IMR-90 (cell line): ENCODE data around the gene PSMC3. TPM values are rescaled to one million over a fixed set of nuclear protein-coding genes. Genes with fewer than 3 reads are reported as not detected.
A peak's percentile ranks its signal among the peaks of the same experiment; 100 is the strongest.

Experiments used
- ATAC-seq: fragments of 200-7000 bp; cut with Tn5 transposase; 2 replicates; pipeline ENCODE4 v1.9.1; 2020; ENCODE audit warnings: low read depth, mild to moderate bottlenecking, moderate library complexity
- BruUV-seq: library from RNA; stranded (reverse); fragments of 400-500 nt; replicated peaks from 2 replicates; lab custom pipeline; 2021; lab: Mats Ljungman, UMichigan
- CTCF ChIA-PET: fragments of 300-600 bp; formaldehyde crosslinking; extraction: SDS; loops from one replicate; lab custom pipeline; 2021; ENCODE audit warnings: antibody characterized with exemption; lab: Yijun Ruan, JAX
- POLR2A ChIA-PET: fragments of 300-600 bp; sonication (Branson Sonifier 250); formaldehyde crosslinking; loops from one replicate; lab custom pipeline; 2022; ENCODE audit warnings: antibody characterized with exemption; ENCODE audit not compliant: unreplicated experiment; lab: Charles Lee
- DNase-seq: peaks from one replicate; pipeline ENCODE4 v3.0.0; 2013
- H2AFZ ChIP-seq: replicated peaks from 2 replicates; pipeline ENCODE3; 2013; ENCODE audit warnings: low read length, mild to moderate bottlenecking; ENCODE audit not compliant: poor library complexity
- H2AK5ac ChIP-seq: 2 replicates; pipeline ENCODE4 v1.6.1; 2013; ENCODE audit warnings: low read depth, low read length, inconsistent platforms
- H2AK9ac ChIP-seq: replicated peaks from 2 replicates; pipeline ENCODE3; 2013; ENCODE audit warnings: mild to moderate bottlenecking, low read depth, low read length, moderate library complexity; ENCODE audit not compliant: poor library complexity
- H2BK120ac ChIP-seq: 2 replicates; pipeline ENCODE4 v1.6.1; 2013; ENCODE audit warnings: low read depth, low read length, inconsistent platforms
- H2BK15ac ChIP-seq: 3 replicates; pipeline ENCODE4 v1.6.1; 2013; ENCODE audit warnings: low read depth, low read length, inconsistent platforms
- H2BK20ac ChIP-seq: 2 replicates; pipeline ENCODE4 v1.6.1; 2013; ENCODE audit warnings: low read depth, mild to moderate bottlenecking, inconsistent platforms, low read length, moderate library complexity
- H2BK5ac ChIP-seq: 2 replicates; pipeline ENCODE4 v1.6.1; 2013; ENCODE audit warnings: mild to moderate bottlenecking, low read depth, low read length, inconsistent platforms; ENCODE audit not compliant: poor library complexity, severe bottlenecking
- H3K14ac ChIP-seq: replicated peaks from 2 replicates; pipeline ENCODE4 v1.6.1; 2013; ENCODE audit warnings: low read depth, low read length, inconsistent platforms
- H3K18ac ChIP-seq: 2 replicates; pipeline ENCODE4 v1.6.1; 2013; ENCODE audit warnings: low read depth, low read length, control low read depth
- H3K23ac ChIP-seq: 2 replicates; pipeline ENCODE4 v1.6.1; 2013; ENCODE audit warnings: low read depth, low read length, inconsistent platforms
- H3K27ac ChIP-seq: 2 replicates; pipeline ENCODE4 v1.5.1; 2013; ENCODE audit warnings: mild to moderate bottlenecking, control low read depth, low read length; ENCODE audit not compliant: insufficient read depth
- H3K27me3 ChIP-seq: 2 replicates; pipeline ENCODE4 v1.6.1; 2013; ENCODE audit warnings: low read length; ENCODE audit not compliant: control insufficient read depth, insufficient read depth
- H3K36me3 ChIP-seq: 2 replicates; pipeline ENCODE4 v1.6.1; 2013; ENCODE audit warnings: low read length, mixed read lengths; ENCODE audit not compliant: control insufficient read depth, insufficient read depth
- H3K4ac ChIP-seq: 2 replicates; pipeline ENCODE4 v1.6.1; 2013; ENCODE audit warnings: low read depth, low read length, inconsistent platforms
- H3K4me1 ChIP-seq: 2 replicates; pipeline ENCODE4 v1.6.1; 2013; ENCODE audit warnings: low read length, mixed read lengths; ENCODE audit not compliant: control insufficient read depth, insufficient read depth
- H3K4me2 ChIP-seq: 2 replicates; pipeline ENCODE4 v1.6.1; 2013; ENCODE audit warnings: low read depth, mild to moderate bottlenecking, control low read depth, low read length, moderate library complexity
- H3K4me3 ChIP-seq: 2 replicates; pipeline ENCODE4 v1.5.1; 2013; ENCODE audit warnings: low read depth, mild to moderate bottlenecking, control low read depth, low read length, moderate library complexity; ENCODE audit not compliant: insufficient read depth
- H3K56ac ChIP-seq: 2 replicates; pipeline ENCODE4 v1.6.1; 2013; ENCODE audit warnings: low read length, inconsistent platforms; ENCODE audit not compliant: insufficient read depth; ENCODE audit errors: extremely low read depth
- H3K79me1 ChIP-seq, 2 experiments: 2 replicates each; pipeline ENCODE4 v1.6.1; 2013; ENCODE audit warnings: low read length in 2 of 2, inconsistent platforms in 1 of 2, low read depth in 1 of 2
- H3K9ac ChIP-seq: 2 replicates; pipeline ENCODE4 v1.6.1; 2013; ENCODE audit warnings: low read depth, low read length, control low read depth
- H3K9me1 ChIP-seq: 2 replicates; pipeline ENCODE4 v1.6.1; 2013; ENCODE audit warnings: low read length, inconsistent platforms; ENCODE audit not compliant: insufficient read depth
- H3K9me3 ChIP-seq: 2 replicates; pipeline ENCODE4 v1.6.1; 2013; ENCODE audit warnings: low read length; ENCODE audit not compliant: control insufficient read depth, insufficient read depth
- H4K20me1 ChIP-seq: 2 replicates; pipeline ENCODE4 v1.6.1; 2013; ENCODE audit warnings: low read length, inconsistent platforms; ENCODE audit not compliant: insufficient read depth
- H4K5ac ChIP-seq: 2 replicates; pipeline ENCODE4 v1.6.1; 2013; ENCODE audit warnings: mild to moderate bottlenecking, low read depth, low read length, control low read depth
- H4K8ac ChIP-seq, 2 experiments: 2 replicates each; pipeline ENCODE4 v1.6.1; 2013; ENCODE audit warnings: low read depth in 2 of 2, low read length in 2 of 2, control low read depth in 1 of 2, inconsistent platforms in 1 of 2
- H4K91ac ChIP-seq: 2 replicates; pipeline ENCODE4 v1.6.1; 2013; ENCODE audit warnings: low read depth, low read length, inconsistent platforms; ENCODE audit not compliant: insufficient read depth
- BHLHE40 ChIP-seq: fragments of 150-350 bp; IDR thresholded peaks from 2 replicates; pipeline ENCODE4 v1.6.1; 2016; ENCODE audit warnings: mild to moderate bottlenecking, low read depth, low read length
- CEBPB ChIP-seq: IDR thresholded peaks from 2 replicates; pipeline ENCODE4 v1.6.1; 2012; ENCODE audit warnings: low read depth, low read length, improper control_type of control experiment
- CHD1 ChIP-seq: IDR thresholded peaks from 2 replicates; pipeline ENCODE4 v1.6.1; 2012; ENCODE audit warnings: low read depth, low read length, improper control_type of control experiment
- CTCF ChIP-seq: conservative IDR thresholded peaks from 2 replicates; pipeline ENCODE4 v1.5.1; 2012; ENCODE audit warnings: mild to moderate bottlenecking, low read depth, low read length, improper control_type of control experiment
- FOS ChIP-seq: fragments of 150-350 bp; IDR thresholded peaks from 2 replicates; pipeline ENCODE4 v1.6.1; 2016; ENCODE audit warnings: low read depth, low read length
- MAZ ChIP-seq: IDR thresholded peaks from 2 replicates; pipeline ENCODE4 v1.6.1; 2012; ENCODE audit warnings: low read depth, mild to moderate bottlenecking, low read length, improper control_type of control experiment, moderate library complexity, borderline replicate concordance
- MXI1 ChIP-seq: IDR thresholded peaks from 2 replicates; pipeline ENCODE4 v1.6.1; 2012; ENCODE audit warnings: low read depth, mild to moderate bottlenecking, low read length, moderate library complexity, borderline replicate concordance
- NFE2L2 ChIP-seq: fragments of 150-350 bp; IDR thresholded peaks from 2 replicates; pipeline ENCODE4 v1.6.1; 2016; ENCODE audit warnings: low read depth, mild to moderate bottlenecking, low read length
- RAD21 ChIP-seq: IDR thresholded peaks from 2 replicates; pipeline ENCODE4 v1.6.1; 2012; ENCODE audit warnings: low read length, improper control_type of control experiment
- RCOR1 ChIP-seq: IDR thresholded peaks from 2 replicates; pipeline ENCODE4 v1.6.1; 2012; ENCODE audit warnings: mild to moderate bottlenecking, low read length, improper control_type of control experiment; ENCODE audit not compliant: insufficient replicate concordance
- SMC3 ChIP-seq: fragments of 150-350 bp; IDR thresholded peaks from 2 replicates; pipeline ENCODE4 v1.6.1; 2016; ENCODE audit warnings: low read depth, mild to moderate bottlenecking, antibody characterized with exemption, low read length, moderate library complexity
- WGBS, 2 experiments: methylation state at CpG; one replicate each; pipeline versions ENCODE4 v1.1.5 to v1.1.7; 2013; ENCODE audit warnings: missing lambda C conversion rate in 2 of 2; ENCODE audit not compliant: insufficient read length in 1 of 2; ENCODE audit errors: extremely low coverage in 2 of 2; 5-methylcytosine and 5-hydroxymethylcytosine counted together
- dilution Hi-C: fragments of 300-500 bp; cut with HindIII; formaldehyde crosslinking; loops from one replicate; pipeline ENCODE4 v1.14.3; 2018; ENCODE audit warnings: low sequenced_read_pairs; ENCODE audit not compliant: unreplicated experiment
- in situ Hi-C: fragments of 300-500 bp; cut with MboI; formaldehyde crosslinking; loops from 3 replicates; pipeline ENCODE4 v1.14.3; 2019; ENCODE audit warnings: low sequenced_read_pairs, inconsistent platforms, mixed read lengths
- intact Hi-C: fragments of 100-400 bp; cut with micrococcal nuclease; formaldehyde crosslinking; loops from 2 replicates; pipeline ENCODE4 v1.10.0; 2022
- polyA plus RNA-seq, 3 experiments: library from polyadenylated mRNA; depleted of rRNA; stranded (reverse); fragments of >200 nt; gene quantifications; 2 replicates each; pipeline ENCODE4 v1.2.3, GENCODE V29; 2012; ENCODE audit warnings: low replicate concordance in 1 of 3
- total RNA-seq: library from RNA; depleted of rRNA; stranded (reverse); fragments of >200 nt; gene quantifications from 2 replicates; pipeline ENCODE4 v1.2.3, GENCODE V29; 2012
- TF ChIP-seq, protein P1 (sequence below): fragments of 150-350 bp; IDR thresholded peaks from 2 replicates; pipeline ENCODE4 v1.6.1; 2016; ENCODE audit warnings: low read depth, mild to moderate bottlenecking, low read length, moderate library complexity, borderline replicate concordance
- TF ChIP-seq, protein P2 (sequence below): fragments of 150-350 bp; IDR thresholded peaks from 2 replicates; pipeline ENCODE4 v1.6.1; 2017; ENCODE audit warnings: mild to moderate bottlenecking, antibody characterized with exemption, low read length, low read depth

The PSMC3 gene
- total and polyA plus RNA-seq, 2 of the 4 experiments (the other 2 are of a cell fraction), result 238 to 253 TPM

DNA sequence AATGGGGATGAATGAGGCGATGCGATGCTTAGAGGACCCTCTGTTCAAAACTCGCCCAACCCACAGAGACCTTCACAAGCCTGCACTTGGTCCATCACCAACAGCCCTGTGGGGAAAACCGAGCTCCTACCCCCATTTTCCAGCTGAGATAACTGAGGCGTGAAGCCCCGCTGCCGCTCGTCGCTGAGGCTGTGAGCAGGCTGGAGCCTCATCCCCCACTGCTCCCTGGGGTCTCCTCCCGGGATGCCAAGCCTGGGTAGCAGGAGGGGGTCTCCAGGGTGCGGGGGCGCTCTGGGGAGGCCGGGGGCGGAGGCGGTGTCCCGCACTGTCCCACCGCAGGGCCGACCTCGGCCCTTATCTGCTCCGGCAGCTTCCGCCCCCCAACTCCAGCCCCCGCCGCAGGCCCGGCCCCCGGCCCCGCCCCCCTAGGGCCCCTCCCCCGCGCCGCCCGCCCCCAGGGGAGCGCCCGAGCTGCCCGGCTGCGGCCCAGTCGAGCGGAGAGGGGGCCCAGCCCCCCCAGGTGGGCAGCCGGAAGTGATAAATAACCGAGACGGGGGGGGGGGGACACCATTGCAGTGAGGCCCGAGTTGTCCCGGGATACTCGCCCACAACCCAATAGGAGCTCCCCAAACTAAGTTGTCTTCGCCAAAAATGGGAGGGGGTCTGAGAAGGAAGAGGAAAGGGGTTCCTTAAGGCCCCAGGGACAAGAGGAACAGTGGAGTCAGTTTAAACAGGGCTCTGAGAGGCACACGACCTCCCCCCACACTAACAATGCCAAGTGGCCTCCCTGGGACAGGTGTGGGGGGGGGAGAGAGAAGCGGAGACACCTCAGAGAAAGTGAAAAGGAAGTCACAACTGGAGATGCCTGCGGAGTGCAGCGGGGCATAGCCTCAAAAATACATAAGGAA is 26.1 kb downstream of the PSMC3 start:
- TF ChIP-seq, protein P1, sequence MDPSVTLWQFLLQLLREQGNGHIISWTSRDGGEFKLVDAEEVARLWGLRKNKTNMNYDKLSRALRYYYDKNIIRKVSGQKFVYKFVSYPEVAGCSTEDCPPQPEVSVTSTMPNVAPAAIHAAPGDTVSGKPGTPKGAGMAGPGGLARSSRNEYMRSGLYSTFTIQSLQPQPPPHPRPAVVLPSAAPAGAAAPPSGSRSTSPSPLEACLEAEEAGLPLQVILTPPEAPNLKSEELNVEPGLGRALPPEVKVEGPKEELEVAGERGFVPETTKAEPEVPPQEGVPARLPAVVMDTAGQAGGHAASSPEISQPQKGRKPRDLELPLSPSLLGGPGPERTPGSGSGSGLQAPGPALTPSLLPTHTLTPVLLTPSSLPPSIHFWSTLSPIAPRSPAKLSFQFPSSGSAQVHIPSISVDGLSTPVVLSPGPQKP, result no peak
- TF ChIP-seq BHLHE40 (no peak), NFE2L2 (no peak), RCOR1 (no peak), CTCF (no peak), CHD1 (no peak), MAZ (no peak), CEBPB (no peak), MXI1 (no peak), FOS (no peak), RAD21 (no peak), SMC3 (no peak)
- TF ChIP-seq, protein P2, sequence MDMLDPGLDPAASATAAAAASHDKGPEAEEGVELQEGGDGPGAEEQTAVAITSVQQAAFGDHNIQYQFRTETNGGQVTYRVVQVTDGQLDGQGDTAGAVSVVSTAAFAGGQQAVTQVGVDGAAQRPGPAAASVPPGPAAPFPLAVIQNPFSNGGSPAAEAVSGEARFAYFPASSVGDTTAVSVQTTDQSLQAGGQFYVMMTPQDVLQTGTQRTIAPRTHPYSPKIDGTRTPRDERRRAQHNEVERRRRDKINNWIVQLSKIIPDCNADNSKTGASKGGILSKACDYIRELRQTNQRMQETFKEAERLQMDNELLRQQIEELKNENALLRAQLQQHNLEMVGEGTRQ, result no peak
- H2BK120ac ChIP-seq, result peak overlapping the region; percentile 20; the same call in 1 of the 2 replicates
- H4K8ac ChIP-seq, result peak overlapping the region; percentile 52 to 72; a peak in 2 of 4 replicates
- no peak overlapping the region; the same call in 1 of the 2 replicates for H4K91ac ChIP-seq
- no TSS peak for BruUV-seq
- H2BK5ac ChIP-seq, result no peak overlapping the region
- H3K4me1 ChIP-seq, result peaks cover 8% of the 10 kb centered on the region
- 60% methylated on average over 1 of the region's 47 CpGs; no CpG with 5 or more reads in 1 of the 2 experiments for WGBS, 2 experiments
- H3K9me3 ChIP-seq, result no peaks in the 10 kb centered on the region
- no peaks in the 10 kb centered on the region for H3K79me1 ChIP-seq
- ChIA-PET CTCF (no interaction called here), POLR2A (no interaction called here)
- H3K23ac ChIP-seq, result peak overlapping the region; percentile 59; the same call in 1 of the 2 replicates
- H2AK5ac ChIP-seq, result peak overlapping the region; percentile 4; the same call in 1 of the 2 replicates
- no peak overlapping the region for H2BK15ac ChIP-seq
- H3K14ac ChIP-seq, result peak overlapping the region; percentile 17; the same call in 1 of the 2 replicates
- peak overlapping the region; percentile 85 for H2AFZ ChIP-seq
- dilution Hi-C loops, result no loop called here
- in situ Hi-C loops, result no loop called here
- peak overlapping the region; percentile 99 for H4K5ac ChIP-seq
- H2AK9ac ChIP-seq, result peak overlapping the region; percentile 18
- DNase-seq (no peak), ATAC-seq (peak; percentile 86)
- H3K18ac ChIP-seq, result peak overlapping the region; percentile 92
- peak overlapping the region; percentile 37; the same call in 1 of the 2 replicates for H3K27ac ChIP-seq
- no peak overlapping the region for H3K56ac ChIP-seq
- H3K27me3 ChIP-seq, result no peaks in the 10 kb centered on the region
- H3K9me1 ChIP-seq, result no peaks in the 10 kb centered on the region
- no peaks in the 10 kb centered on the region for H4K20me1 ChIP-seq
- peak overlapping the region; percentile 78 for H3K4me3 ChIP-seq
- intact Hi-C loops, result no loop called here
- H2BK20ac ChIP-seq, result no peak overlapping the region
- H3K9ac ChIP-seq, result peak overlapping the region; percentile 81
- peak overlapping the region; percentile 99 for H3K4me2 ChIP-seq
- peak overlapping the region; percentile 72 for H3K4ac ChIP-seq
- no peaks in the 10 kb centered on the region for H3K36me3 ChIP-seq
